ENCODE measurements around the gene AIG1. TPM values are rescaled to one million over a fixed set of nuclear protein-coding genes. Genes with fewer than 3 reads are reported as not detected.
A peak's percentile ranks its signal among the peaks of the same experiment; 100 is the strongest.

AIG1 gene
- total RNA-seq, 3 donors from 2014 or later (not counting 1 experiment from before 2014, with no cell fraction given): 5.6 to 8.9 (median 6.2) TPM

DNA sequence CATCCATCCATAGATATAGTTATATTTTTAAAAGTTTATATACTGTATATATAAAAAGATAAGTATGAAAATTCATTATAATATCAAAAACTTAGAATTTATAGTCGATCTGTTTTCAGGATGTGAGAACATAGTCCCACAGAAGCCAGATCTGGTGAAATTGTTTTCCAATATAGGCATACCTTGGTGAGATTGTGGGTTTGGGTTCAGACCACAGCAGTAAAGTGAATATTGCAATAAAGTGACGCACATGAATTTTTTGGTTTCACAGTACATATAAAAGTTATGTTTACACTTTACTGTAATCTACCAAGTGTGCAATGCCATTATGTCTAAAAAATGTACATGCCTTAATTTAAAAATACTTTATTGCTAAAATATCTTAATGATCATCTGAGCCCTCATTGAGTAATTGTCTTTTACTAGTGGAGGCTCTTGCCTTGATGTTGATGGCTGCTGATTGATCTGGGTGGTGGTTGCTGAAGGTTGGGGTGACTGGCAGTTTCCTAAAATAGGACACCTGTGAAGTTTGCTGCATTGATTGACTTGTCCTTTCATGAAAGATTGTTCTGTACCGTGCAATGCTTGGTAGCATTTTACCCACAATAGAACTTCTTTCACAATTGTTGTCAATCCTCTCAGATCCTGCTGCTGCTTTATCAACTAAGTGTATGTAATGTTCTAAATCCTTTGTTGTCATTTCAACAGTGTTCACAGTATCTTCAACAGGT is 29.8 kb downstream of the AIG1 start:
- no peaks in the 10 kb centered on the region for H3K9me3 Mint-ChIP-seq
- no peak overlapping the region for H3K4me3 ChIP-seq (ENCODE audit: low read length)
- no peak for ATAC-seq
- H3K27me3 Mint-ChIP-seq (ENCODE audit: low read depth in 2 of 2): no peaks in the 10 kb centered on the region
- DNase-seq: peak in 1 of 2 donors; percentile 11
- no peak overlapping the region for H3K27ac ChIP-seq (ENCODE audit: low read length)
- intact Hi-C loops (cut with micrococcal nuclease): no loop called here
- no peak overlapping the region for H3K27ac Mint-ChIP-seq
- 62% methylated on average over 2 of the region's 3 CpGs for WGBS (ENCODE audit: insufficient coverage)
- H3K36me3 ChIP-seq (ENCODE audit: control insufficient read depth, insufficient read depth, low read length): no peaks in the 10 kb centered on the region
- no peaks in the 10 kb centered on the region for H3K27me3 ChIP-seq (ENCODE audit: control insufficient read depth, insufficient read depth, low read length)
- no peaks in the 10 kb centered on the region for H3K9me3 ChIP-seq (ENCODE audit: control insufficient read depth, insufficient read depth, low read length)
- H3K4me1 Mint-ChIP-seq: no peaks in the 10 kb centered on the region
- no peaks in the 10 kb centered on the region for H3K4me1 ChIP-seq (ENCODE audit: control insufficient read depth, insufficient read depth, low read length)
- TF ChIP-seq, protein P1, sequence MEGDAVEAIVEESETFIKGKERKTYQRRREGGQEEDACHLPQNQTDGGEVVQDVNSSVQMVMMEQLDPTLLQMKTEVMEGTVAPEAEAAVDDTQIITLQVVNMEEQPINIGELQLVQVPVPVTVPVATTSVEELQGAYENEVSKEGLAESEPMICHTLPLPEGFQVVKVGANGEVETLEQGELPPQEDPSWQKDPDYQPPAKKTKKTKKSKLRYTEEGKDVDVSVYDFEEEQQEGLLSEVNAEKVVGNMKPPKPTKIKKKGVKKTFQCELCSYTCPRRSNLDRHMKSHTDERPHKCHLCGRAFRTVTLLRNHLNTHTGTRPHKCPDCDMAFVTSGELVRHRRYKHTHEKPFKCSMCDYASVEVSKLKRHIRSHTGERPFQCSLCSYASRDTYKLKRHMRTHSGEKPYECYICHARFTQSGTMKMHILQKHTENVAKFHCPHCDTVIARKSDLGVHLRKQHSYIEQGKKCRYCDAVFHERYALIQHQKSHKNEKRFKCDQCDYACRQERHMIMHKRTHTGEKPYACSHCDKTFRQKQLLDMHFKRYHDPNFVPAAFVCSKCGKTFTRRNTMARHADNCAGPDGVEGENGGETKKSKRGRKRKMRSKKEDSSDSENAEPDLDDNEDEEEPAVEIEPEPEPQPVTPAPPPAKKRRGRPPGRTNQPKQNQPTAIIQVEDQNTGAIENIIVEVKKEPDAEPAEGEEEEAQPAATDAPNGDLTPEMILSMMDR (IDR thresholded peaks at IDR 0.05): no peak
- H3K4me3 Mint-ChIP-seq: no peak overlapping the region
- no peaks in the 10 kb centered on the region for H3K36me3 Mint-ChIP-seq

DNA sequence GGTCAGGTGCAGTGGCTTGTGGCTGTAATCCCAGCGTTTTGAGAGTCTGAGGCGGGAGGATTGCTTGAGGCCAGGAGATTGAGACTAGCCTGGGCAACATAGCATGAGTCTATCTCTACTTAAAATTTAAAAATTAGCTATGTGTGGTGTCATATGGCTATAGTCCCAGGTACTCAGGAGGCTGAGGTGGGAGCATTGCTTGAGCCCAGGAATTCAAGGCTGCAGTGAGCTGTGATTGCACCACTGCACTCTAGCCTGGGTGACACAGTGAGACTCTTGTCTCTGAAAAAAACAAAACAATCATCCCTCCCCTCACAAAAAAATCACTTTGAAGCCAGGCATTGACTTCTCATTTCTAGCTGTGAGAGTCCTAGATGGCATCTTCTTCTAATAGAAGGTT is 32.1 kb downstream of the AIG1 start:
- Mint-ChIP-seq H3K27ac (no peak overlapping the region), H3K4me3 (no peak overlapping the region), H3K4me1 (no peaks in the 10 kb centered on the region), H3K36me3 (no peaks in the 10 kb centered on the region), H3K27me3 (ENCODE audit: low read depth in 2 of 2) (no peaks in the 10 kb centered on the region), H3K9me3 (no peaks in the 10 kb centered on the region)
- Histone ChIP-seq H3K36me3 (ENCODE audit: control insufficient read depth, insufficient read depth, low read length) (no peaks in the 10 kb centered on the region), H3K4me1 (ENCODE audit: control insufficient read depth, insufficient read depth, low read length) (no peaks in the 10 kb centered on the region), H3K4me3 (ENCODE audit: low read length) (no peak overlapping the region), H3K27me3 (ENCODE audit: control insufficient read depth, insufficient read depth, low read length) (no peaks in the 10 kb centered on the region), H3K9me3 (ENCODE audit: control insufficient read depth, insufficient read depth, low read length) (no peaks in the 10 kb centered on the region), H3K27ac (ENCODE audit: low read length) (no peak overlapping the region)
- no peak for ATAC-seq
- TF ChIP-seq, protein P1 (IDR thresholded peaks at IDR 0.05): no peak
- 100% methylated on average over 2 of the region's 2 CpGs for WGBS (ENCODE audit: insufficient coverage)
- intact Hi-C loops (cut with micrococcal nuclease): no loop called here
- DNase-seq: no peak

DNA sequence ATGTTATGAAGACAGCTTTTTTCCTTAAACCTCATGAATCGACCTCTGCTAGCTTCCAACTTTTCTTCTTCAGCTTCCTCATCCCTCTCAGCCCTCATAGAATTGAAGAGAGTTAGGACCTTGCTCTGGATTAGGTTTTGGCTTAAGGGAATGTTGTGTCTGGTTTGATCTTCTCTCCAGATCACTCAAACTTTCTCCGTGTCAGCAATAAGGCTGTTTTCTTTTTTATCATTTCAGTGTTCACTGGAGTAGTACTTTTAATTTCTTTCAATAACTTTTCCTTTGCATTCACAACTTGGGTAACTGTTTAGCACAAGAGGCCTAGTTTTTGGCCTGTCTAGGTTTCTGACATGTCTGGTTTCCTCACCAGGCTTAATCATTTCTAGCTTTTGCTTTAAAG is 32.6 kb downstream of the AIG1 start:
- Histone ChIP-seq H3K9me3 (ENCODE audit: control insufficient read depth, insufficient read depth, low read length) (no peaks in the 10 kb centered on the region), H3K27me3 (ENCODE audit: control insufficient read depth, insufficient read depth, low read length) (no peaks in the 10 kb centered on the region), H3K27ac (ENCODE audit: low read length) (no peak overlapping the region), H3K4me3 (ENCODE audit: low read length) (no peak overlapping the region), H3K4me1 (ENCODE audit: control insufficient read depth, insufficient read depth, low read length) (no peaks in the 10 kb centered on the region), H3K36me3 (ENCODE audit: control insufficient read depth, insufficient read depth, low read length) (no peaks in the 10 kb centered on the region)
- WGBS (ENCODE audit: insufficient coverage): no CpG with 5 or more reads among the region's 2 CpGs
- no peak overlapping the region for H3K27ac Mint-ChIP-seq
- H3K36me3 Mint-ChIP-seq: no peaks in the 10 kb centered on the region
- H3K27me3 Mint-ChIP-seq (ENCODE audit: low read depth in 2 of 2): no peaks in the 10 kb centered on the region
- TF ChIP-seq, protein P1 (IDR thresholded peaks at IDR 0.05): no peak
- no peaks in the 10 kb centered on the region for H3K9me3 Mint-ChIP-seq
- no peak for DNase-seq
- no peak for ATAC-seq
- intact Hi-C loops (cut with micrococcal nuclease): no loop called here
- H3K4me1 Mint-ChIP-seq: no peaks in the 10 kb centered on the region
- no peak overlapping the region for H3K4me3 Mint-ChIP-seq

DNA sequence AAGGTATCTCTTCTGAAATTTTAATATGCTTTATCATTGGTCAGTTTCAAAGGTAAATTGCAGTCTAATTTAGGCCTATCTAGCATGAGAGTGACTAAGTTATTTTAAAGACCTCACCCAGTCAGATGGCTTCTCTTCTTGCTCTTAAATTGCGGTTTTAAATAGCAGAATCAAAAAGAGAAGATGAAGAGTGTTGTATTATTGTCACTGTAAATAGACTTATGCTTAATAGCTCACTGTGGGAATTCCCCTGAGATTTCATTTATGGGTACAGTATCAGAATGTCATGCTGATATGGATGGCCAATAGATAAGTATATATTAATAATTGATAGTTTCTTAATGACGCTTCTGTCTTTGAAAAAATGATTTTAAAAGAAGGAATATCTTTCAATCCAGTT is 35.7 kb downstream of the AIG1 start:
- intact Hi-C loops (cut with micrococcal nuclease): no loop called here
- DNase-seq: peak in 1 of 2 donors; percentile 3
- Histone ChIP-seq H3K27me3 (ENCODE audit: control insufficient read depth, insufficient read depth, low read length) (no peaks in the 10 kb centered on the region), H3K27ac (ENCODE audit: low read length) (no peak overlapping the region), H3K4me3 (ENCODE audit: low read length) (no peak overlapping the region), H3K9me3 (ENCODE audit: control insufficient read depth, insufficient read depth, low read length) (no peaks in the 10 kb centered on the region), H3K4me1 (ENCODE audit: control insufficient read depth, insufficient read depth, low read length) (no peaks in the 10 kb centered on the region), H3K36me3 (ENCODE audit: control insufficient read depth, insufficient read depth, low read length) (no peaks in the 10 kb centered on the region)
- Mint-ChIP-seq H3K27ac (no peak overlapping the region), H3K27me3 (ENCODE audit: low read depth in 2 of 2) (no peaks in the 10 kb centered on the region), H3K4me1 (no peaks in the 10 kb centered on the region), H3K9me3 (no peaks in the 10 kb centered on the region), H3K4me3 (no peak overlapping the region), H3K36me3 (no peaks in the 10 kb centered on the region)
- no peak for ATAC-seq
- TF ChIP-seq, protein P1 (IDR thresholded peaks at IDR 0.05): no peak
- WGBS (ENCODE audit: insufficient coverage): 88% methylated on average over 1 of the region's 2 CpGs
